Measurements from ENCODE around the gene SPAG9.

GRCh38 chr17:50944054-50944901, 176.4 kb downstream of the SPAG9 start:
- peak in 1 of 4 experiments; percentile 24 for TF ChIP-seq CTCF (IDR thresholded peaks at IDR 0.05)
- TF ChIP-seq POLR2A (IDR thresholded peaks at IDR 0.05) = peak; percentile 47 to 58
- peak; percentile 50 for TF ChIP-seq POLR2AphosphoS5 (IDR thresholded peaks at IDR 0.05)
